K562 (cell line): ENCODE data around the gene MAP3K20. TPM values are rescaled to one million over a fixed set of nuclear protein-coding genes. Genes with fewer than 3 reads are reported as not detected.

Experiments used
- ATAC-seq: fragments of 200-7000 bp; cut with Tn5 transposase; 3 replicates; pipeline ENCODE4 v1.9.1; 2020; ENCODE audit warnings: moderate library complexity
- BruUV-seq: library from RNA; stranded (reverse); fragments of 400-500 nt; replicated peaks from 2 replicates; lab custom pipeline; 2021; lab: Mats Ljungman, UMichigan
- CTCF ChIA-PET: fragments of 300-600 bp; formaldehyde crosslinking; extraction: SDS; loops from one replicate; lab custom pipeline; 2021; ENCODE audit warnings: low intra/inter-chr PET ratio; lab: Yijun Ruan, JAX
- POLR2A ChIA-PET: fragments of 300-600, 350-650 bp; sonication (Branson Sonifier 250); formaldehyde crosslinking; extraction: SDS; loops from one replicate; lab custom pipeline; 2021; ENCODE audit warnings: antibody characterized with exemption, inconsistent platforms; lab: Yijun Ruan, JAX
- DNase-seq, 4 experiments: peaks; one replicate each; pipeline versions ENCODE4 v3.0.0 to v3.0.0-alpha.2; 2011 to 2018; ENCODE audit warnings: low spot score in 3 of 4, mixed read lengths in 3 of 4; ENCODE audit errors: extremely low read depth in 1 of 4
- FAIRE-seq: peaks from 2 replicates; lab custom pipeline; 2011; peaks lifted over from hg19 to GRCh38; lab: Jason Lieb, UNC
- H2AFZ ChIP-seq: 2 replicates; pipeline ENCODE4 v1.6.0; 2011; ENCODE audit warnings: low read depth, low read length, control low read depth, inconsistent platforms
- H3K27ac ChIP-seq: fragments of 200-600 bp; 3 replicates; pipeline ENCODE4 v1.8.0; 2011; ENCODE audit warnings: low read depth, mild to moderate bottlenecking, control low read depth, inconsistent platforms, low read length, moderate library complexity, mixed read lengths; ENCODE audit errors: extremely low read depth
- H3K27me3 ChIP-seq, 2 experiments: fragments of 300-600 bp in 1 of 2; 2 replicates in 1 of 2; 3 replicates in 1 of 2; pipeline versions ENCODE4 v1.6.0 to v1.8.0; 2011; ENCODE audit warnings: inconsistent platforms in 2 of 2, low read length in 2 of 2, mild to moderate bottlenecking in 1 of 2, mixed read lengths in 1 of 2, moderate library complexity in 1 of 2; ENCODE audit not compliant: control insufficient read depth in 2 of 2, insufficient read depth in 2 of 2
- H3K36me3 ChIP-seq: fragments of 300-600 bp; 3 replicates; pipeline ENCODE4 v1.8.0; 2011; ENCODE audit warnings: mild to moderate bottlenecking, low read length, inconsistent platforms; ENCODE audit not compliant: control insufficient read depth, insufficient read depth
- H3K4me1 ChIP-seq, 2 experiments: fragments of 200-600 bp in 1 of 2; replicated peaks in 1 of 2; 2 replicates in 1 of 2; 3 replicates in 1 of 2; pipeline versions ENCODE4 v1.5.1 to v1.8.0; 2011; ENCODE audit warnings: inconsistent platforms in 2 of 2, low read length in 2 of 2, mild to moderate bottlenecking in 1 of 2, mixed read lengths in 1 of 2, moderate library complexity in 1 of 2; ENCODE audit not compliant: control insufficient read depth in 2 of 2, insufficient read depth in 2 of 2
- H3K4me2 ChIP-seq: 2 replicates; pipeline ENCODE4 v1.6.1; 2011; ENCODE audit warnings: low read length, control low read depth, inconsistent platforms, mixed read lengths; ENCODE audit not compliant: insufficient read depth
- H3K4me3 ChIP-seq: fragments of 200-600 bp; sonication (generic), shearing (Covaris generic); 2 replicates; pipeline ENCODE4 v1.5.1; 2016; ENCODE audit warnings: control low read depth, inconsistent platforms
- H3K79me2 ChIP-seq: fragments of 200-600 bp; 3 replicates; pipeline ENCODE4 v1.8.0; 2011; ENCODE audit warnings: low read length, inconsistent platforms; ENCODE audit not compliant: control insufficient read depth, insufficient read depth
- H3K9ac ChIP-seq, 2 experiments: 2 replicates each; pipeline versions ENCODE4 v1.6.0 to v1.6.1; 2011; ENCODE audit warnings: low read depth in 2 of 2, low read length in 2 of 2, control low read depth in 1 of 2, inconsistent platforms in 1 of 2, mild to moderate bottlenecking in 1 of 2, mixed read lengths in 1 of 2; ENCODE audit not compliant: insufficient read depth in 1 of 2
- H3K9me1 ChIP-seq: one replicate; pipeline ENCODE4 v1.6.0; 2011; ENCODE audit warnings: inconsistent platforms, mild to moderate bottlenecking, low read length, moderate library complexity; ENCODE audit not compliant: control insufficient read depth, insufficient read depth
- H3K9me3 ChIP-seq: replicated peaks from 2 replicates; pipeline ENCODE4 v1.5.1; 2011; ENCODE audit warnings: low read depth, low read length, inconsistent platforms; ENCODE audit not compliant: control insufficient read depth, insufficient read depth
- H4K20me1 ChIP-seq: replicated peaks from 2 replicates; pipeline ENCODE4 v1.6.1; 2011; ENCODE audit warnings: low read length, inconsistent platforms, mixed read lengths; ENCODE audit not compliant: control insufficient read depth, insufficient read depth
- BDP1 ChIP-seq: IDR thresholded peaks from 3 replicates; pipeline ENCODE4 v1.6.1; 2011; ENCODE audit not compliant: insufficient read length, insufficient read depth
- EGR1 ChIP-seq: fragments of 450-650 bp; conservative IDR thresholded peaks from 2 replicates; pipeline ENCODE4 v1.6.1; 2017; ENCODE audit warnings: mild to moderate bottlenecking
- FOXJ2 ChIP-seq: fragments of 200-800 bp; sonication (Bioruptor generic); IDR thresholded peaks from 2 replicates; pipeline ENCODE4 v1.6.1; 2016; ENCODE audit warnings: missing genetic modification characterization, missing compliant biosample characterization
- GATA2 ChIP-seq: sonication (generic); formaldehyde crosslinking; IDR thresholded peaks from 2 replicates; pipeline ENCODE4 v1.4.0; 2020; ENCODE audit warnings: mild to moderate bottlenecking, missing genetic modification reagents
- HNRNPUL1 ChIP-seq: fragments of 200-400 bp; formaldehyde crosslinking; IDR thresholded peaks from 2 replicates; pipeline ENCODE4 v1.6.1; 2017; ENCODE audit warnings: low read length
- MEF2A ChIP-seq: IDR thresholded peaks from 2 replicates; pipeline ENCODE4 v1.6.1; 2011; ENCODE audit warnings: low read depth, mild to moderate bottlenecking, low read length, moderate library complexity; ENCODE audit not compliant: control insufficient read depth
- MTA3 ChIP-seq: fragments of 450-650 bp; formaldehyde crosslinking; IDR thresholded peaks from 2 replicates; pipeline ENCODE4 v1.6.1; 2017; ENCODE audit warnings: mild to moderate bottlenecking, borderline replicate concordance
- MTF1 ChIP-seq: fragments of 250-450 bp; sonication (Bioruptor Pico); IDR thresholded peaks from 2 replicates; pipeline ENCODE4 v1.9.0; 2021; ENCODE audit warnings: moderate library complexity, mild to moderate bottlenecking, inconsistent platforms, borderline replicate concordance
- NFE2 ChIP-seq: IDR thresholded peaks from 2 replicates; pipeline ENCODE4 v1.6.1; 2014; ENCODE audit warnings: antibody characterized with exemption, low read depth
- PCBP2 ChIP-seq: fragments of 200-400 bp; formaldehyde crosslinking; IDR thresholded peaks from 2 replicates; pipeline ENCODE4 v1.6.1; 2018; ENCODE audit warnings: low read length, low read depth, mild to moderate bottlenecking, moderate library complexity; ENCODE audit not compliant: poor library complexity, severe bottlenecking
- POLR2B ChIP-seq: fragments of 450-650 bp; IDR thresholded peaks from 2 replicates; pipeline ENCODE4 v1.6.1; 2018; ENCODE audit warnings: low read depth; ENCODE audit not compliant: partially characterized antibody
- POLR3A ChIP-seq: IDR thresholded peaks from 2 replicates; pipeline ENCODE4 v1.6.1; 2011; ENCODE audit warnings: borderline replicate concordance, mild to moderate bottlenecking, moderate library complexity; ENCODE audit not compliant: insufficient read length, insufficient read depth; ENCODE audit errors: extremely low read depth
- SETDB1 ChIP-seq: IDR thresholded peaks from one replicate; pipeline ENCODE4 v1.6.1; 2012; ENCODE audit warnings: low read length, control low read depth, inconsistent platforms
- TBP ChIP-seq: optimal IDR thresholded peaks from 2 replicates; pipeline ENCODE3; 2011; ENCODE audit warnings: low read depth, low read length, improper control_type of control experiment
- ZNF644 ChIP-seq: fragments of 200-800 bp; sonication (Bioruptor generic); IDR thresholded peaks from 2 replicates; pipeline ENCODE4 v1.6.1; 2016; ENCODE audit warnings: low read depth, missing genetic modification characterization, missing compliant biosample characterization
- WGBS: fragments of 100-300 bp; shearing (Covaris generic); methylation state at CpG from one replicate; pipeline ENCODE4 v1.1.6; 2016; ENCODE audit warnings: low coverage, mixed read lengths; ENCODE audit not compliant: insufficient coverage; ENCODE audit errors: missing lambda C conversion rate; 5-methylcytosine and 5-hydroxymethylcytosine counted together
- in situ Hi-C: fragments of 300-500 bp; cut with MboI; formaldehyde crosslinking; loops from 4 replicates; pipeline ENCODE4 v1.15.0; 2018; ENCODE audit warnings: inconsistent platforms, mixed read lengths
- intact Hi-C: fragments of 100-400 bp; cut with micrococcal nuclease; formaldehyde crosslinking; loops from 2 replicates; pipeline ENCODE4 v1.14.2; 2022
- polyA plus RNA-seq, 8 experiments: library from polyadenylated mRNA; depleted of rRNA in 4 of 8; stranded (reverse) in 5 of 8; unstranded in 3 of 8; fragments of >200 nt; fragmentation: Nextera tagmentation in 2 of 8; fragmentation: Illumina TruSeq in 1 of 8; extraction: Ambion mirVana in 2 of 8; extraction: Trizol in 1 of 8; gene quantifications; 2 replicates each; pipeline versions ENCODE4 v1.2.1 to v1.2.3, GENCODE V29; 2011 to 2014; ENCODE audit warnings: inconsistent platforms in 1 of 8, missing spikeins in 1 of 8
- total RNA-seq, 7 experiments: library from RNA; depleted of rRNA in 6 of 7; stranded (reverse); fragments of >200 nt in 6 of 7; fragmentation: Illumina TruSeq in 2 of 7; extraction: Trizol in 2 of 7; gene quantifications; 2 replicates each; pipeline versions ENCODE4 v1.2.1 to v1.2.3, GENCODE V29; 2011 to 2021; ENCODE audit warnings: low replicate concordance in 1 of 7
- TF ChIP-seq, protein P1 (sequence below), 3 experiments: fragments of 200-800 bp in 1 of 3; sonication (Bioruptor generic) in 1 of 3; sonication (generic) in 1 of 3; formaldehyde crosslinking in 1 of 3; IDR thresholded peaks; 2 replicates each; pipeline versions ENCODE4 v1.6.1 to v1.8.0; 2016 to 2022; ENCODE audit warnings: mild to moderate bottlenecking in 2 of 3, missing compliant biosample characterization in 2 of 3, missing genetic modification characterization in 2 of 3, missing genetic modification reagents in 1 of 3
- TF ChIP-seq, protein P2 (sequence below): IDR thresholded peaks from 2 replicates; pipeline ENCODE4 v1.6.1; 2011; ENCODE audit warnings: borderline replicate concordance, low read depth, mild to moderate bottlenecking, moderate library complexity, low read length; ENCODE audit not compliant: insufficient read depth, poor library complexity, severe bottlenecking

The MAP3K20 gene
- total and polyA plus RNA-seq, 9 of the 15 experiments (the other 6 are each of a cell fraction or from before 2014, with no cell fraction given): 9.8 to 34.2 (median 27.3) TPM

DNA sequence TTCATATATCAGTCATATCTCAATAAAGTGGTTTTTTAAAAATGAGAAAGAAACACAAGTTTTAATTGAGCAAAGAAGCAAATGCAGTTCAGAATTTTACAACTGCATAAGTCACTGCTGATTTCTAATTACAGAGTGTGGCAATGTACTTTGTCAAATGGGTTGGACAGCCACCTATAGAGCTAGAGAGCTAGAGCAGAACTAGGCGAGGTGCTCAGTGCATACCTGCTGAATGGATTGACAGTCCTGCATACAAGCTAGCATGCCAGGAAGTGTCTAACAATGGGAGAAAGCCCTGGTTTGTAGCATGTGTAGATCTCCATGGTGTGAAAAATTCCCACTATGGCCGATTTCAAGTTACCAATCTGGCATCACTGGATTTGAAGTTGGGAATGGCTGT, 172.7 kb downstream of the MAP3K20 start:
- no TSS peak for BruUV-seq
- ChIA-PET CTCF (no interaction called here), POLR2A (interaction anchor here (1.1 kb wide), 2 partner anchors 14 to 106 kb away, joined by 3 to 4 read pairs; partner anchors contain the start of gene CDCA7)
- in situ Hi-C loops: no loop called here
- Histone ChIP-seq H2AFZ (no peak overlapping the region), H4K20me1 (no peaks in the 10 kb centered on the region), H3K27me3 (no peaks in the 10 kb centered on the region), H3K4me3 (no peak overlapping the region), H3K9ac (no peak overlapping the region), H3K9me3 (no peaks in the 10 kb centered on the region), H3K79me2 (no peaks in the 10 kb centered on the region), H3K4me2 (no peak overlapping the region), H3K4me1 (no peaks in the 10 kb centered on the region; a peak in 1 of 5 replicates), H3K9me1 (no peaks in the 10 kb centered on the region), H3K27ac (no peak overlapping the region), H3K36me3 (peaks cover 2% of the 10 kb centered on the region; the same call in 2 of the 3 replicates)
- ATAC-seq (no peak), DNase-seq (no peak), FAIRE-seq (no peak)
- intact Hi-C loops: no loop called here
- WGBS: 65% methylated on average over 2 of the region's 2 CpGs
- TF ChIP-seq SETDB1 (no peak), PCBP2 (no peak), NFE2 (no peak), MEF2A (no peak), MTF1 (CRISPR knock-in tag) (no peak), FOXJ2 (no peak), POLR3A (no peak), EGR1 (no peak), GATA2 (CRISPR knock-in tag) (no peak), MTA3 (no peak), POLR2B (no peak), TBP (no peak), HNRNPUL1 (no peak), ZNF644 (tag) (no peak), BDP1 (no peak)
- TF ChIP-seq, protein P1, sequence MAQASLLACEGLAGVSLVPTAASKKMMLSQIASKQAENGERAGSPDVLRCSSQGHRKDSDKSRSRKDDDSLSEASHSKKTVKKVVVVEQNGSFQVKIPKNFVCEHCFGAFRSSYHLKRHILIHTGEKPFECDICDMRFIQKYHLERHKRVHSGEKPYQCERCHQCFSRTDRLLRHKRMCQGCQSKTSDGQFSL (CRISPR knock-in tag; IDR thresholded peaks at IDR 0.05): no peak
- TF ChIP-seq, protein P1 (tag; IDR thresholded peaks at IDR 0.05): no peak
- TF ChIP-seq, protein P2, sequence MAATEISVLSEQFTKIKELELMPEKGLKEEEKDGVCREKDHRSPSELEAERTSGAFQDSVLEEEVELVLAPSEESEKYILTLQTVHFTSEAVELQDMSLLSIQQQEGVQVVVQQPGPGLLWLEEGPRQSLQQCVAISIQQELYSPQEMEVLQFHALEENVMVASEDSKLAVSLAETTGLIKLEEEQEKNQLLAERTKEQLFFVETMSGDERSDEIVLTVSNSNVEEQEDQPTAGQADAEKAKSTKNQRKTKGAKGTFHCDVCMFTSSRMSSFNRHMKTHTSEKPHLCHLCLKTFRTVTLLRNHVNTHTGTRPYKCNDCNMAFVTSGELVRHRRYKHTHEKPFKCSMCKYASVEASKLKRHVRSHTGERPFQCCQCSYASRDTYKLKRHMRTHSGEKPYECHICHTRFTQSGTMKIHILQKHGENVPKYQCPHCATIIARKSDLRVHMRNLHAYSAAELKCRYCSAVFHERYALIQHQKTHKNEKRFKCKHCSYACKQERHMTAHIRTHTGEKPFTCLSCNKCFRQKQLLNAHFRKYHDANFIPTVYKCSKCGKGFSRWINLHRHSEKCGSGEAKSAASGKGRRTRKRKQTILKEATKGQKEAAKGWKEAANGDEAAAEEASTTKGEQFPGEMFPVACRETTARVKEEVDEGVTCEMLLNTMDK: no peak
